IMR-90 (cell line): ENCODE data around the gene C21orf91. TPM values are rescaled to one million over a fixed set of nuclear protein-coding genes. Genes with fewer than 3 reads are reported as not detected.

ENCODE experiments used
- ATAC-seq: fragments of 200-7000 bp; cut with Tn5 transposase; 2 replicates; pipeline ENCODE4 v1.9.1; 2020; ENCODE audit warnings: low read depth, mild to moderate bottlenecking, moderate library complexity
- BruUV-seq: library from RNA; stranded (reverse); fragments of 400-500 nt; replicated peaks from 2 replicates; lab custom pipeline; 2021; lab: Mats Ljungman, UMichigan
- CTCF ChIA-PET: fragments of 300-600 bp; formaldehyde crosslinking; extraction: SDS; loops from one replicate; lab custom pipeline; 2021; ENCODE audit warnings: antibody characterized with exemption; lab: Yijun Ruan, JAX
- POLR2A ChIA-PET: fragments of 300-600 bp; sonication (Branson Sonifier 250); formaldehyde crosslinking; loops from one replicate; lab custom pipeline; 2022; ENCODE audit warnings: antibody characterized with exemption; ENCODE audit not compliant: unreplicated experiment; lab: Charles Lee
- DNase-seq: peaks from one replicate; pipeline ENCODE4 v3.0.0; 2013
- H2AFZ ChIP-seq: replicated peaks from 2 replicates; pipeline ENCODE3; 2013; ENCODE audit warnings: low read length, mild to moderate bottlenecking; ENCODE audit not compliant: poor library complexity
- H2AK5ac ChIP-seq: 2 replicates; pipeline ENCODE4 v1.6.1; 2013; ENCODE audit warnings: low read depth, low read length, inconsistent platforms
- H2AK9ac ChIP-seq: replicated peaks from 2 replicates; pipeline ENCODE3; 2013; ENCODE audit warnings: mild to moderate bottlenecking, low read depth, low read length, moderate library complexity; ENCODE audit not compliant: poor library complexity
- H2BK120ac ChIP-seq: 2 replicates; pipeline ENCODE4 v1.6.1; 2013; ENCODE audit warnings: low read depth, low read length, inconsistent platforms
- H2BK15ac ChIP-seq: 3 replicates; pipeline ENCODE4 v1.6.1; 2013; ENCODE audit warnings: low read depth, low read length, inconsistent platforms
- H2BK20ac ChIP-seq: 2 replicates; pipeline ENCODE4 v1.6.1; 2013; ENCODE audit warnings: low read depth, mild to moderate bottlenecking, inconsistent platforms, low read length, moderate library complexity
- H2BK5ac ChIP-seq: 2 replicates; pipeline ENCODE4 v1.6.1; 2013; ENCODE audit warnings: mild to moderate bottlenecking, low read depth, low read length, inconsistent platforms; ENCODE audit not compliant: poor library complexity, severe bottlenecking
- H3K14ac ChIP-seq: replicated peaks from 2 replicates; pipeline ENCODE4 v1.6.1; 2013; ENCODE audit warnings: low read depth, low read length, inconsistent platforms
- H3K18ac ChIP-seq: 2 replicates; pipeline ENCODE4 v1.6.1; 2013; ENCODE audit warnings: low read depth, low read length, control low read depth
- H3K23ac ChIP-seq: 2 replicates; pipeline ENCODE4 v1.6.1; 2013; ENCODE audit warnings: low read depth, low read length, inconsistent platforms
- H3K27ac ChIP-seq: 2 replicates; pipeline ENCODE4 v1.5.1; 2013; ENCODE audit warnings: mild to moderate bottlenecking, control low read depth, low read length; ENCODE audit not compliant: insufficient read depth
- H3K27me3 ChIP-seq: 2 replicates; pipeline ENCODE4 v1.6.1; 2013; ENCODE audit warnings: low read length; ENCODE audit not compliant: control insufficient read depth, insufficient read depth
- H3K36me3 ChIP-seq: 2 replicates; pipeline ENCODE4 v1.6.1; 2013; ENCODE audit warnings: low read length, mixed read lengths; ENCODE audit not compliant: control insufficient read depth, insufficient read depth
- H3K4ac ChIP-seq: 2 replicates; pipeline ENCODE4 v1.6.1; 2013; ENCODE audit warnings: low read depth, low read length, inconsistent platforms
- H3K4me1 ChIP-seq: 2 replicates; pipeline ENCODE4 v1.6.1; 2013; ENCODE audit warnings: low read length, mixed read lengths; ENCODE audit not compliant: control insufficient read depth, insufficient read depth
- H3K4me2 ChIP-seq: 2 replicates; pipeline ENCODE4 v1.6.1; 2013; ENCODE audit warnings: low read depth, mild to moderate bottlenecking, control low read depth, low read length, moderate library complexity
- H3K4me3 ChIP-seq: 2 replicates; pipeline ENCODE4 v1.5.1; 2013; ENCODE audit warnings: low read depth, mild to moderate bottlenecking, control low read depth, low read length, moderate library complexity; ENCODE audit not compliant: insufficient read depth
- H3K56ac ChIP-seq: 2 replicates; pipeline ENCODE4 v1.6.1; 2013; ENCODE audit warnings: low read length, inconsistent platforms; ENCODE audit not compliant: insufficient read depth; ENCODE audit errors: extremely low read depth
- H3K79me1 ChIP-seq, 2 experiments: 2 replicates each; pipeline ENCODE4 v1.6.1; 2013; ENCODE audit warnings: low read length in 2 of 2, inconsistent platforms in 1 of 2, low read depth in 1 of 2
- H3K9ac ChIP-seq: 2 replicates; pipeline ENCODE4 v1.6.1; 2013; ENCODE audit warnings: low read depth, low read length, control low read depth
- H3K9me1 ChIP-seq: 2 replicates; pipeline ENCODE4 v1.6.1; 2013; ENCODE audit warnings: low read length, inconsistent platforms; ENCODE audit not compliant: insufficient read depth
- H3K9me3 ChIP-seq: 2 replicates; pipeline ENCODE4 v1.6.1; 2013; ENCODE audit warnings: low read length; ENCODE audit not compliant: control insufficient read depth, insufficient read depth
- H4K20me1 ChIP-seq: 2 replicates; pipeline ENCODE4 v1.6.1; 2013; ENCODE audit warnings: low read length, inconsistent platforms; ENCODE audit not compliant: insufficient read depth
- H4K5ac ChIP-seq: 2 replicates; pipeline ENCODE4 v1.6.1; 2013; ENCODE audit warnings: mild to moderate bottlenecking, low read depth, low read length, control low read depth
- H4K8ac ChIP-seq, 2 experiments: 2 replicates each; pipeline ENCODE4 v1.6.1; 2013; ENCODE audit warnings: low read depth in 2 of 2, low read length in 2 of 2, control low read depth in 1 of 2, inconsistent platforms in 1 of 2
- H4K91ac ChIP-seq: 2 replicates; pipeline ENCODE4 v1.6.1; 2013; ENCODE audit warnings: low read depth, low read length, inconsistent platforms; ENCODE audit not compliant: insufficient read depth
- BHLHE40 ChIP-seq: fragments of 150-350 bp; IDR thresholded peaks from 2 replicates; pipeline ENCODE4 v1.6.1; 2016; ENCODE audit warnings: mild to moderate bottlenecking, low read depth, low read length
- CEBPB ChIP-seq: IDR thresholded peaks from 2 replicates; pipeline ENCODE4 v1.6.1; 2012; ENCODE audit warnings: low read depth, low read length, improper control_type of control experiment
- NFE2L2 ChIP-seq: fragments of 150-350 bp; IDR thresholded peaks from 2 replicates; pipeline ENCODE4 v1.6.1; 2016; ENCODE audit warnings: low read depth, mild to moderate bottlenecking, low read length
- POLR2A ChIP-seq: IDR thresholded peaks from 2 replicates; pipeline ENCODE4 v1.6.1; 2012; ENCODE audit warnings: mild to moderate bottlenecking, low read depth, low read length
- RAD21 ChIP-seq: IDR thresholded peaks from 2 replicates; pipeline ENCODE4 v1.6.1; 2012; ENCODE audit warnings: low read length, improper control_type of control experiment
- WGBS, 2 experiments: methylation state at CpG; one replicate each; pipeline versions ENCODE4 v1.1.5 to v1.1.7; 2013; ENCODE audit warnings: missing lambda C conversion rate in 2 of 2; ENCODE audit not compliant: insufficient read length in 1 of 2; ENCODE audit errors: extremely low coverage in 2 of 2; 5-methylcytosine and 5-hydroxymethylcytosine counted together
- dilution Hi-C: fragments of 300-500 bp; cut with HindIII; formaldehyde crosslinking; loops from one replicate; pipeline ENCODE4 v1.14.3; 2018; ENCODE audit warnings: low sequenced_read_pairs; ENCODE audit not compliant: unreplicated experiment
- in situ Hi-C: fragments of 300-500 bp; cut with MboI; formaldehyde crosslinking; loops from 3 replicates; pipeline ENCODE4 v1.14.3; 2019; ENCODE audit warnings: low sequenced_read_pairs, inconsistent platforms, mixed read lengths
- intact Hi-C: fragments of 100-400 bp; cut with micrococcal nuclease; formaldehyde crosslinking; loops from 2 replicates; pipeline ENCODE4 v1.10.0; 2022
- polyA plus RNA-seq, 3 experiments: library from polyadenylated mRNA; depleted of rRNA; stranded (reverse); fragments of >200 nt; gene quantifications; 2 replicates each; pipeline ENCODE4 v1.2.3, GENCODE V29; 2012; ENCODE audit warnings: low replicate concordance in 1 of 3
- total RNA-seq: library from RNA; depleted of rRNA; stranded (reverse); fragments of >200 nt; gene quantifications from 2 replicates; pipeline ENCODE4 v1.2.3, GENCODE V29; 2012
- TF ChIP-seq, protein P1 (sequence below): conservative IDR thresholded peaks from 2 replicates; pipeline ENCODE4 v1.5.1; 2012; ENCODE audit warnings: mild to moderate bottlenecking, low read depth, low read length, improper control_type of control experiment
- TF ChIP-seq, protein P2 (sequence below): fragments of 150-350 bp; IDR thresholded peaks from 2 replicates; pipeline ENCODE4 v1.6.1; 2016; ENCODE audit warnings: low read depth, mild to moderate bottlenecking, low read length, moderate library complexity, borderline replicate concordance

C21orf91 gene
- total and polyA plus RNA-seq, 2 of the 4 experiments (the other 2 are of a cell fraction) = 3.7 to 9.3 TPM

DNA sequence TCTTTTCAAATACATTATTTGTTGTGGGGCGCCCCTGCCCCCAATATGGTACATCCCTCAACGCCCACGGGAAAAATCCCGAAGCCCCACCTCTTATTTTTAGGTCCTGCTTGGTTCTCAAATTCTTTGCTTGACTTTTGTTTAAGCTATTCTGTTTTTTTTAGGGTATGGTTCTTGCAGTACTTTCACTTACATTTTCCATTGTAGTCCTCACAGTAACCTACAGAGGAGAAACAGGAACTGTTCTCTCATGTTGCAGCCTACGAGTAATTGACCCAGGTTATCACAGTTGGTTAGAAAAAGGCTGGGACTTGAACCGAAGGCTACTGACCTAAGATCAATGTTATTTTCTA is 697 bp upstream of the C21orf91 start:
- ATAC-seq (peak; percentile 61), DNase-seq (peak; percentile 72)
- TF ChIP-seq CEBPB (no peak), POLR2A (no peak), NFE2L2 (no peak), BHLHE40 (no peak), RAD21 (no peak)
- TF ChIP-seq, protein P1, sequence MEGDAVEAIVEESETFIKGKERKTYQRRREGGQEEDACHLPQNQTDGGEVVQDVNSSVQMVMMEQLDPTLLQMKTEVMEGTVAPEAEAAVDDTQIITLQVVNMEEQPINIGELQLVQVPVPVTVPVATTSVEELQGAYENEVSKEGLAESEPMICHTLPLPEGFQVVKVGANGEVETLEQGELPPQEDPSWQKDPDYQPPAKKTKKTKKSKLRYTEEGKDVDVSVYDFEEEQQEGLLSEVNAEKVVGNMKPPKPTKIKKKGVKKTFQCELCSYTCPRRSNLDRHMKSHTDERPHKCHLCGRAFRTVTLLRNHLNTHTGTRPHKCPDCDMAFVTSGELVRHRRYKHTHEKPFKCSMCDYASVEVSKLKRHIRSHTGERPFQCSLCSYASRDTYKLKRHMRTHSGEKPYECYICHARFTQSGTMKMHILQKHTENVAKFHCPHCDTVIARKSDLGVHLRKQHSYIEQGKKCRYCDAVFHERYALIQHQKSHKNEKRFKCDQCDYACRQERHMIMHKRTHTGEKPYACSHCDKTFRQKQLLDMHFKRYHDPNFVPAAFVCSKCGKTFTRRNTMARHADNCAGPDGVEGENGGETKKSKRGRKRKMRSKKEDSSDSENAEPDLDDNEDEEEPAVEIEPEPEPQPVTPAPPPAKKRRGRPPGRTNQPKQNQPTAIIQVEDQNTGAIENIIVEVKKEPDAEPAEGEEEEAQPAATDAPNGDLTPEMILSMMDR = no peak
- TF ChIP-seq, protein P2, sequence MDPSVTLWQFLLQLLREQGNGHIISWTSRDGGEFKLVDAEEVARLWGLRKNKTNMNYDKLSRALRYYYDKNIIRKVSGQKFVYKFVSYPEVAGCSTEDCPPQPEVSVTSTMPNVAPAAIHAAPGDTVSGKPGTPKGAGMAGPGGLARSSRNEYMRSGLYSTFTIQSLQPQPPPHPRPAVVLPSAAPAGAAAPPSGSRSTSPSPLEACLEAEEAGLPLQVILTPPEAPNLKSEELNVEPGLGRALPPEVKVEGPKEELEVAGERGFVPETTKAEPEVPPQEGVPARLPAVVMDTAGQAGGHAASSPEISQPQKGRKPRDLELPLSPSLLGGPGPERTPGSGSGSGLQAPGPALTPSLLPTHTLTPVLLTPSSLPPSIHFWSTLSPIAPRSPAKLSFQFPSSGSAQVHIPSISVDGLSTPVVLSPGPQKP = no peak
- peak overlapping the region; percentile 40; the same call in 1 of the 2 replicates for H2BK20ac ChIP-seq
- H2BK5ac ChIP-seq = peak overlapping the region; percentile 74
- peaks cover 4% of the 10 kb centered on the region for H3K4me1 ChIP-seq
- peaks cover 1% of the 10 kb centered on the region; the same call in 1 of the 2 replicates for H3K36me3 ChIP-seq
- in situ Hi-C loops (no loop called here), intact Hi-C loops (loop anchor here (1.0 to 2.0 kb wide), 2 partner anchors 29 to 83 kb away; no protein-coding TSS in a partner anchor), dilution Hi-C loops (no loop called here)
- no TSS peak for BruUV-seq
- peak overlapping the region; percentile 34 to 91 for H4K8ac ChIP-seq
- H2BK120ac ChIP-seq = peak overlapping the region; percentile 100
- H3K9ac ChIP-seq = peak overlapping the region; percentile 95
- ChIA-PET POLR2A (interaction anchor here (0.6 kb wide), 1 partner anchor 10 kb away, joined by 4 read pairs; no protein-coding TSS in a partner anchor), CTCF (interaction anchor here (1.0 kb wide), 1 partner anchor 28 kb away, joined by 3 read pairs; no protein-coding TSS in a partner anchor)
- H3K9me1 ChIP-seq = no peaks in the 10 kb centered on the region
- peak overlapping the region; percentile 69 for H3K14ac ChIP-seq
- peak overlapping the region; percentile 71; the same call in 2 of the 3 replicates for H2BK15ac ChIP-seq
- peak overlapping the region; percentile 79 for H3K4me3 ChIP-seq
- H3K56ac ChIP-seq = peak overlapping the region; percentile 90
- no peak overlapping the region for H2AK5ac ChIP-seq
- peaks cover 8% of the 10 kb centered on the region for H4K20me1 ChIP-seq
- H3K9me3 ChIP-seq = no peaks in the 10 kb centered on the region
- H3K4me2 ChIP-seq = peak overlapping the region; percentile 90
- no CpG with 5 or more reads among the region's 6 CpGs for WGBS, 2 experiments
- H3K27ac ChIP-seq = peak overlapping the region; percentile 94; the same call in 1 of the 2 replicates
- peak overlapping the region; percentile 83 for H3K18ac ChIP-seq
- H4K5ac ChIP-seq = peak overlapping the region; percentile 97
- no peak overlapping the region for H2AK9ac ChIP-seq
- H2AFZ ChIP-seq = peak overlapping the region; percentile 99
- H3K23ac ChIP-seq = peak overlapping the region; percentile 68; the same call in 1 of the 2 replicates
- no peaks in the 10 kb centered on the region for H3K27me3 ChIP-seq
- H4K91ac ChIP-seq = peak overlapping the region; percentile 72
- H3K4ac ChIP-seq = peak overlapping the region; percentile 27; the same call in 1 of the 2 replicates
- peaks cover 3 to 14% of the 10 kb centered on the region in 2 experiments; a peak in 3 of 4 replicates for H3K79me1 ChIP-seq
